Amniotic epithelial cell (primary cell): ENCODE data around the gene DMWD.
A peak's percentile ranks its signal among the peaks of the same experiment; 100 is the strongest.
"Not testable (repeated sequence)": the region's sequence is repeated elsewhere in the genome, so short reads cannot be mapped to it uniquely, and the experiment has no call there.

ENCODE experiments used
- DNase-seq: peaks from one replicate; pipeline ENCODE4 v3.0.0-alpha.2; 2010; ENCODE audit warnings: low read depth

The DMWD gene

GRCh38 chr19:45815481-45816216 is 23.0 kb upstream of the DMWD start:
- no peak for DNase-seq

GRCh38 chr19:45814851-45815480 is 22.3 kb upstream of the DMWD start, which contains the start of gene RSPH6A:
TSS of gene RSPH6A (minus strand) at chr19:45815308. CDS start at chr19:45815176, 132 bp downstream.
- DNase-seq = no peak

- DNase-seq = no peak
These were observed 21.6 kb upstream of the DMWD start for GRCh38 chr19:45814166-45814780.

GRCh38 chr19:45812297-45812696 is 19.7 kb upstream of the DMWD start:
- DNase-seq = no peak

- DNase-seq = peak; percentile 73
These were observed 17.1 kb upstream of the DMWD start for GRCh38 chr19:45809643-45810159.

GRCh38 chr19:45805719-45806118 is 13.1 kb upstream of the DMWD start:
- no peak for DNase-seq

GRCh38 chr19:45804959-45805230 is 12.2 kb upstream of the DMWD start:
- DNase-seq = no peak

GRCh38 chr19:45804140-45804958 is 11.7 kb upstream of the DMWD start:
- DNase-seq = no peak

- DNase-seq = no peak
These were observed 9.0 kb upstream of the DMWD start for GRCh38 chr19:45801603-45802175.

GRCh38 chr19:45800070-45800553 is 7.5 kb upstream of the DMWD start:
- DNase-seq = peak; percentile 72

GRCh38 chr19:45799541-45799940 is 6.9 kb upstream of the DMWD start:
- not testable (repeated sequence) for DNase-seq

- peak; percentile 87 for DNase-seq
These were observed 6.4 kb upstream of the DMWD start for GRCh38 chr19:45798995-45799517.

GRCh38 chr19:45794627-45795026 is 2.0 kb upstream of the DMWD start:
- no peak for DNase-seq

- no peak for DNase-seq
These were observed 1.2 kb upstream of the DMWD start for GRCh38 chr19:45793876-45794275.

GRCh38 chr19:45793178-45793564 is 526 bp upstream of the DMWD start:
- no peak for DNase-seq

- no peak for DNase-seq
These were observed 738 bp downstream of the DMWD start for GRCh38 chr19:45791744-45792469.

- no peak for DNase-seq
These were observed 1.7 kb downstream of the DMWD start for GRCh38 chr19:45790942-45791341.

GRCh38 chr19:45789035-45789786 is 3.4 kb downstream of the DMWD start:
- no peak for DNase-seq

- no peak for DNase-seq
These were observed 6.1 kb downstream of the DMWD start for GRCh38 chr19:45786533-45786894.
